IMR-90 (cell line): ENCODE data around the gene PRR5L. TPM values are rescaled to one million over a fixed set of nuclear protein-coding genes. Genes with fewer than 3 reads are reported as not detected.

Experiments
- ATAC-seq: fragments of 200-7000 bp; cut with Tn5 transposase; 2 replicates; pipeline ENCODE4 v1.9.1; 2020; ENCODE audit warnings: low read depth, mild to moderate bottlenecking, moderate library complexity
- BruUV-seq: library from RNA; stranded (reverse); fragments of 400-500 nt; replicated peaks from 2 replicates; lab custom pipeline; 2021; lab: Mats Ljungman, UMichigan
- CTCF ChIA-PET: fragments of 300-600 bp; formaldehyde crosslinking; extraction: SDS; loops from one replicate; lab custom pipeline; 2021; ENCODE audit warnings: antibody characterized with exemption; lab: Yijun Ruan, JAX
- POLR2A ChIA-PET: fragments of 300-600 bp; sonication (Branson Sonifier 250); formaldehyde crosslinking; loops from one replicate; lab custom pipeline; 2022; ENCODE audit warnings: antibody characterized with exemption; ENCODE audit not compliant: unreplicated experiment; lab: Charles Lee
- DNase-seq: peaks from one replicate; pipeline ENCODE4 v3.0.0; 2013
- H2AFZ ChIP-seq: replicated peaks from 2 replicates; pipeline ENCODE3; 2013; ENCODE audit warnings: low read length, mild to moderate bottlenecking; ENCODE audit not compliant: poor library complexity
- H2AK5ac ChIP-seq: 2 replicates; pipeline ENCODE4 v1.6.1; 2013; ENCODE audit warnings: low read depth, low read length, inconsistent platforms
- H2AK9ac ChIP-seq: replicated peaks from 2 replicates; pipeline ENCODE3; 2013; ENCODE audit warnings: mild to moderate bottlenecking, low read depth, low read length, moderate library complexity; ENCODE audit not compliant: poor library complexity
- H2BK120ac ChIP-seq: 2 replicates; pipeline ENCODE4 v1.6.1; 2013; ENCODE audit warnings: low read depth, low read length, inconsistent platforms
- H2BK15ac ChIP-seq: 3 replicates; pipeline ENCODE4 v1.6.1; 2013; ENCODE audit warnings: low read depth, low read length, inconsistent platforms
- H2BK20ac ChIP-seq: 2 replicates; pipeline ENCODE4 v1.6.1; 2013; ENCODE audit warnings: low read depth, mild to moderate bottlenecking, inconsistent platforms, low read length, moderate library complexity
- H2BK5ac ChIP-seq: 2 replicates; pipeline ENCODE4 v1.6.1; 2013; ENCODE audit warnings: mild to moderate bottlenecking, low read depth, low read length, inconsistent platforms; ENCODE audit not compliant: poor library complexity, severe bottlenecking
- H3K14ac ChIP-seq: replicated peaks from 2 replicates; pipeline ENCODE4 v1.6.1; 2013; ENCODE audit warnings: low read depth, low read length, inconsistent platforms
- H3K18ac ChIP-seq: 2 replicates; pipeline ENCODE4 v1.6.1; 2013; ENCODE audit warnings: low read depth, low read length, control low read depth
- H3K23ac ChIP-seq: 2 replicates; pipeline ENCODE4 v1.6.1; 2013; ENCODE audit warnings: low read depth, low read length, inconsistent platforms
- H3K27ac ChIP-seq: 2 replicates; pipeline ENCODE4 v1.5.1; 2013; ENCODE audit warnings: mild to moderate bottlenecking, control low read depth, low read length; ENCODE audit not compliant: insufficient read depth
- H3K27me3 ChIP-seq: 2 replicates; pipeline ENCODE4 v1.6.1; 2013; ENCODE audit warnings: low read length; ENCODE audit not compliant: control insufficient read depth, insufficient read depth
- H3K36me3 ChIP-seq: 2 replicates; pipeline ENCODE4 v1.6.1; 2013; ENCODE audit warnings: low read length, mixed read lengths; ENCODE audit not compliant: control insufficient read depth, insufficient read depth
- H3K4ac ChIP-seq: 2 replicates; pipeline ENCODE4 v1.6.1; 2013; ENCODE audit warnings: low read depth, low read length, inconsistent platforms
- H3K4me1 ChIP-seq: 2 replicates; pipeline ENCODE4 v1.6.1; 2013; ENCODE audit warnings: low read length, mixed read lengths; ENCODE audit not compliant: control insufficient read depth, insufficient read depth
- H3K4me2 ChIP-seq: 2 replicates; pipeline ENCODE4 v1.6.1; 2013; ENCODE audit warnings: low read depth, mild to moderate bottlenecking, control low read depth, low read length, moderate library complexity
- H3K4me3 ChIP-seq: 2 replicates; pipeline ENCODE4 v1.5.1; 2013; ENCODE audit warnings: low read depth, mild to moderate bottlenecking, control low read depth, low read length, moderate library complexity; ENCODE audit not compliant: insufficient read depth
- H3K56ac ChIP-seq: 2 replicates; pipeline ENCODE4 v1.6.1; 2013; ENCODE audit warnings: low read length, inconsistent platforms; ENCODE audit not compliant: insufficient read depth; ENCODE audit errors: extremely low read depth
- H3K79me1 ChIP-seq, 2 experiments: 2 replicates each; pipeline ENCODE4 v1.6.1; 2013; ENCODE audit warnings: low read length in 2 of 2, inconsistent platforms in 1 of 2, low read depth in 1 of 2
- H3K9ac ChIP-seq: 2 replicates; pipeline ENCODE4 v1.6.1; 2013; ENCODE audit warnings: low read depth, low read length, control low read depth
- H3K9me1 ChIP-seq: 2 replicates; pipeline ENCODE4 v1.6.1; 2013; ENCODE audit warnings: low read length, inconsistent platforms; ENCODE audit not compliant: insufficient read depth
- H3K9me3 ChIP-seq: 2 replicates; pipeline ENCODE4 v1.6.1; 2013; ENCODE audit warnings: low read length; ENCODE audit not compliant: control insufficient read depth, insufficient read depth
- H4K20me1 ChIP-seq: 2 replicates; pipeline ENCODE4 v1.6.1; 2013; ENCODE audit warnings: low read length, inconsistent platforms; ENCODE audit not compliant: insufficient read depth
- H4K5ac ChIP-seq: 2 replicates; pipeline ENCODE4 v1.6.1; 2013; ENCODE audit warnings: mild to moderate bottlenecking, low read depth, low read length, control low read depth
- H4K8ac ChIP-seq, 2 experiments: 2 replicates each; pipeline ENCODE4 v1.6.1; 2013; ENCODE audit warnings: low read depth in 2 of 2, low read length in 2 of 2, control low read depth in 1 of 2, inconsistent platforms in 1 of 2
- H4K91ac ChIP-seq: 2 replicates; pipeline ENCODE4 v1.6.1; 2013; ENCODE audit warnings: low read depth, low read length, inconsistent platforms; ENCODE audit not compliant: insufficient read depth
- BHLHE40 ChIP-seq: fragments of 150-350 bp; IDR thresholded peaks from 2 replicates; pipeline ENCODE4 v1.6.1; 2016; ENCODE audit warnings: mild to moderate bottlenecking, low read depth, low read length
- CEBPB ChIP-seq: IDR thresholded peaks from 2 replicates; pipeline ENCODE4 v1.6.1; 2012; ENCODE audit warnings: low read depth, low read length, improper control_type of control experiment
- CHD1 ChIP-seq: IDR thresholded peaks from 2 replicates; pipeline ENCODE4 v1.6.1; 2012; ENCODE audit warnings: low read depth, low read length, improper control_type of control experiment
- CTCF ChIP-seq: conservative IDR thresholded peaks from 2 replicates; pipeline ENCODE4 v1.5.1; 2012; ENCODE audit warnings: mild to moderate bottlenecking, low read depth, low read length, improper control_type of control experiment
- ELK1 ChIP-seq: fragments of 150-350 bp; IDR thresholded peaks from 2 replicates; pipeline ENCODE4 v1.6.1; 2016; ENCODE audit warnings: low read depth, mild to moderate bottlenecking, low read length, moderate library complexity, borderline replicate concordance
- FOS ChIP-seq: fragments of 150-350 bp; IDR thresholded peaks from 2 replicates; pipeline ENCODE4 v1.6.1; 2016; ENCODE audit warnings: low read depth, low read length
- MAFK ChIP-seq: IDR thresholded peaks from 2 replicates; pipeline ENCODE4 v1.6.1; 2012; ENCODE audit warnings: low read depth, low read length, improper control_type of control experiment
- MAZ ChIP-seq: IDR thresholded peaks from 2 replicates; pipeline ENCODE4 v1.6.1; 2012; ENCODE audit warnings: low read depth, mild to moderate bottlenecking, low read length, improper control_type of control experiment, moderate library complexity, borderline replicate concordance
- MXI1 ChIP-seq: IDR thresholded peaks from 2 replicates; pipeline ENCODE4 v1.6.1; 2012; ENCODE audit warnings: low read depth, mild to moderate bottlenecking, low read length, moderate library complexity, borderline replicate concordance
- NFE2L2 ChIP-seq: fragments of 150-350 bp; IDR thresholded peaks from 2 replicates; pipeline ENCODE4 v1.6.1; 2016; ENCODE audit warnings: low read depth, mild to moderate bottlenecking, low read length
- POLR2A ChIP-seq: IDR thresholded peaks from 2 replicates; pipeline ENCODE4 v1.6.1; 2012; ENCODE audit warnings: mild to moderate bottlenecking, low read depth, low read length
- RAD21 ChIP-seq: IDR thresholded peaks from 2 replicates; pipeline ENCODE4 v1.6.1; 2012; ENCODE audit warnings: low read length, improper control_type of control experiment
- RCOR1 ChIP-seq: IDR thresholded peaks from 2 replicates; pipeline ENCODE4 v1.6.1; 2012; ENCODE audit warnings: mild to moderate bottlenecking, low read length, improper control_type of control experiment; ENCODE audit not compliant: insufficient replicate concordance
- RFX5 ChIP-seq: IDR thresholded peaks from 2 replicates; pipeline ENCODE4 v1.8.0; 2012; ENCODE audit warnings: low read depth, mild to moderate bottlenecking, low read length, moderate library complexity
- SMC3 ChIP-seq: fragments of 150-350 bp; IDR thresholded peaks from 2 replicates; pipeline ENCODE4 v1.6.1; 2016; ENCODE audit warnings: low read depth, mild to moderate bottlenecking, antibody characterized with exemption, low read length, moderate library complexity
- USF2 ChIP-seq: fragments of 150-350 bp; IDR thresholded peaks from 2 replicates; pipeline ENCODE4 v1.6.1; 2017; ENCODE audit warnings: mild to moderate bottlenecking, antibody characterized with exemption, low read length, low read depth
- WGBS, 2 experiments: methylation state at CpG; one replicate each; pipeline versions ENCODE4 v1.1.5 to v1.1.7; 2013; ENCODE audit warnings: missing lambda C conversion rate in 2 of 2; ENCODE audit not compliant: insufficient read length in 1 of 2; ENCODE audit errors: extremely low coverage in 2 of 2; 5-methylcytosine and 5-hydroxymethylcytosine counted together
- dilution Hi-C: fragments of 300-500 bp; cut with HindIII; formaldehyde crosslinking; loops from one replicate; pipeline ENCODE4 v1.14.3; 2018; ENCODE audit warnings: low sequenced_read_pairs; ENCODE audit not compliant: unreplicated experiment
- in situ Hi-C: fragments of 300-500 bp; cut with MboI; formaldehyde crosslinking; loops from 3 replicates; pipeline ENCODE4 v1.14.3; 2019; ENCODE audit warnings: low sequenced_read_pairs, inconsistent platforms, mixed read lengths
- intact Hi-C: fragments of 100-400 bp; cut with micrococcal nuclease; formaldehyde crosslinking; loops from 2 replicates; pipeline ENCODE4 v1.10.0; 2022
- polyA plus RNA-seq, 3 experiments: library from polyadenylated mRNA; depleted of rRNA; stranded (reverse); fragments of >200 nt; gene quantifications; 2 replicates each; pipeline ENCODE4 v1.2.3, GENCODE V29; 2012; ENCODE audit warnings: low replicate concordance in 1 of 3
- total RNA-seq: library from RNA; depleted of rRNA; stranded (reverse); fragments of >200 nt; gene quantifications from 2 replicates; pipeline ENCODE4 v1.2.3, GENCODE V29; 2012

The PRR5L gene
- total and polyA plus RNA-seq, 2 of the 4 experiments (the other 2 are of a cell fraction) = 2.9 to 3.6 TPM

GRCh38 chr11:36330411-36330810 lies 34.3 kb downstream of the PRR5L start:
- dilution Hi-C loops = no loop called here

More at GRCh38 chr11:36330411-36330810, 34.3 kb downstream of the PRR5L start:
- H4K5ac ChIP-seq = no peak overlapping the region
- no peaks in the 10 kb centered on the region for H3K9me3 ChIP-seq
- H3K79me1 ChIP-seq = no peaks in the 10 kb centered on the region
- no peak overlapping the region for H2BK120ac ChIP-seq
- H3K4me2 ChIP-seq = no peak overlapping the region
- no peaks in the 10 kb centered on the region for H3K4me1 ChIP-seq
- H2AK9ac ChIP-seq = no peak overlapping the region
- no TSS peak for BruUV-seq
- DNase-seq (no peak), ATAC-seq (no peak)
- in situ Hi-C loops (no loop called here), intact Hi-C loops (no loop called here)
- CTCF ChIA-PET = interaction anchor here (1.2 kb wide), 1 partner anchor 14 kb away, joined by 3 read pairs; no protein-coding TSS in a partner anchor
- H3K14ac ChIP-seq = no peak overlapping the region
- H3K9ac ChIP-seq = no peak overlapping the region
- no peak overlapping the region for H3K18ac ChIP-seq
- no peak overlapping the region for H3K23ac ChIP-seq
- TF ChIP-seq CHD1 (no peak), NFE2L2 (no peak), ELK1 (no peak), CTCF (no peak), MXI1 (no peak), MAFK (no peak), FOS (no peak), CEBPB (no peak), BHLHE40 (no peak), POLR2A (no peak), MAZ (no peak), RCOR1 (no peak), RFX5 (no peak), RAD21 (no peak), USF2 (no peak), SMC3 (no peak)
- no peak overlapping the region for H4K91ac ChIP-seq
- no peak overlapping the region for H3K27ac ChIP-seq
- no peak overlapping the region for H3K56ac ChIP-seq
- no peak overlapping the region for H2BK20ac ChIP-seq
- H3K4ac ChIP-seq = no peak overlapping the region
- POLR2A ChIA-PET = no interaction called here
- no peaks in the 10 kb centered on the region for H3K36me3 ChIP-seq
- H2BK5ac ChIP-seq = no peak overlapping the region
- no CpG with 5 or more reads among the region's 2 CpGs for WGBS, 2 experiments
- no peak overlapping the region for H2AFZ ChIP-seq
- no peaks in the 10 kb centered on the region for H4K20me1 ChIP-seq
- no peak overlapping the region for H2AK5ac ChIP-seq
- H4K8ac ChIP-seq = no peak overlapping the region
- H3K27me3 ChIP-seq = peaks cover 5% of the 10 kb centered on the region
- no peak overlapping the region for H3K4me3 ChIP-seq
- H3K9me1 ChIP-seq = no peaks in the 10 kb centered on the region
- H2BK15ac ChIP-seq = no peak overlapping the region
